ENCODE data around the gene LDHAL6B. TPM values are rescaled to one million over a fixed set of nuclear protein-coding genes. Genes with fewer than 3 reads are reported as not detected.

LDHAL6B gene
- total RNA-seq, 1 experiment from 2014 or later = not detected

GRCh38 chr15:59242649-59243048 is 36.0 kb downstream of the LDHAL6B start:
- Mint-ChIP-seq H3K4me1 (peaks cover 9% of the 10 kb centered on the region), H3K27me3 (ENCODE audit: low read depth) (no peaks in the 10 kb centered on the region), H3K4me3 (no peak overlapping the region), H3K36me3 (no peaks in the 10 kb centered on the region), H3K9me3 (no peaks in the 10 kb centered on the region), H3K27ac (no peak overlapping the region)
- DNase-seq (ENCODE audit: low spot score) = no peak
- POLR2A ChIA-PET = no interaction called here
- CTCF ChIA-PET = no interaction called here
- no peak for TF ChIP-seq RELA (CRISPR knock-in tag; IDR thresholded peaks at IDR 0.05; ENCODE audit: borderline replicate concordance)
- no peak for TF ChIP-seq TP53 (CRISPR knock-in tag; IDR thresholded peaks at IDR 0.05)
- no peak for TF ChIP-seq MLX (CRISPR knock-in tag; IDR thresholded peaks at IDR 0.05)
- no peak for TF ChIP-seq AFF4 (CRISPR knock-in tag; IDR thresholded peaks at IDR 0.05; ENCODE audit: borderline replicate concordance)
- TF ChIP-seq NR1H2 (CRISPR knock-in tag; IDR thresholded peaks at IDR 0.05) = no peak
- no peak for TF ChIP-seq ZBTB43 (CRISPR knock-in tag; IDR thresholded peaks at IDR 0.05)
- no peak for TF ChIP-seq SP1 (CRISPR knock-in tag; conservative IDR thresholded peaks at IDR 0.05)
- TF ChIP-seq ZNF317 (CRISPR knock-in tag; IDR thresholded peaks at IDR 0.05; ENCODE audit: borderline replicate concordance, low read depth) = no peak
- TF ChIP-seq PRDM15 (CRISPR knock-in tag; IDR thresholded peaks at IDR 0.05) = no peak
- TF ChIP-seq ATF6 (CRISPR knock-in tag; IDR thresholded peaks at IDR 0.05) = no peak
- no peak for TF ChIP-seq PRRX2 (CRISPR knock-in tag; IDR thresholded peaks at IDR 0.05)
- TF ChIP-seq NFYB (CRISPR knock-in tag; conservative IDR thresholded peaks at IDR 0.05; ENCODE audit: low read depth) = no peak
- no peak for TF ChIP-seq EMX1 (CRISPR knock-in tag; IDR thresholded peaks at IDR 0.05)
- no peak for TF ChIP-seq ZBTB21 (CRISPR knock-in tag; IDR thresholded peaks at IDR 0.05; ENCODE audit: borderline replicate concordance)
- TF ChIP-seq SMAD3 (CRISPR knock-in tag; IDR thresholded peaks at IDR 0.05; ENCODE audit: borderline replicate concordance) = no peak
- no peak for TF ChIP-seq HMGA2 (CRISPR knock-in tag; IDR thresholded peaks at IDR 0.05)
- no peak for TF ChIP-seq IRF2 (CRISPR knock-in tag; IDR thresholded peaks at IDR 0.05; ENCODE audit: borderline replicate concordance, low read depth)
- TF ChIP-seq ZNF263 (CRISPR knock-in tag; IDR thresholded peaks at IDR 0.05; ENCODE audit: low read depth) = no peak
- no peak for ATAC-seq
